RWPE2 (cell line): ENCODE data around the gene POU2F3.

ENCODE experiments used
- ATAC-seq: fragments of 200-7000 bp; cut with Tn5 transposase; 3 replicates; pipeline ENCODE4 v1.9.1; 2021; ENCODE audit warnings: low read depth
- DNase-seq: peaks from one replicate; pipeline ENCODE4 v3.0.0-alpha.2; 2020; ENCODE audit warnings: low spot score
- H3K27ac ChIP-seq: fragments of 450-650 bp; 2 replicates; pipeline ENCODE4 v1.5.1; 2017; ENCODE audit warnings: mild to moderate bottlenecking; ENCODE audit not compliant: poor library complexity, severe bottlenecking
- H3K27me3 ChIP-seq: fragments of 250-450 bp; sonication (Bioruptor Pico); 2 replicates; pipeline ENCODE4 v1.5.1; 2021; ENCODE audit warnings: mild to moderate bottlenecking, moderate library complexity; ENCODE audit not compliant: insufficient read depth, poor library complexity, severe bottlenecking
- H3K36me3 ChIP-seq: fragments of 250-450 bp; sonication (Bioruptor Pico); 2 replicates; pipeline ENCODE4 v1.5.1; 2020; ENCODE audit warnings: low read depth, mild to moderate bottlenecking, moderate library complexity
- H3K4me1 ChIP-seq: fragments of 250-450 bp; sonication (Bioruptor Pico); 2 replicates; pipeline ENCODE4 v1.5.1; 2021; ENCODE audit warnings: mild to moderate bottlenecking, moderate library complexity; ENCODE audit not compliant: insufficient read depth, poor library complexity, severe bottlenecking
- H3K4me3 ChIP-seq: fragments of 250-450 bp; sonication (Bioruptor Pico); 2 replicates; pipeline ENCODE4 v1.5.1; 2021; ENCODE audit warnings: mild to moderate bottlenecking, moderate library complexity; ENCODE audit not compliant: severe bottlenecking
- H3K9me3 ChIP-seq: fragments of 250-450 bp; sonication (Bioruptor Pico); 2 replicates; pipeline ENCODE4 v1.5.1; 2021; ENCODE audit warnings: mild to moderate bottlenecking, moderate library complexity; ENCODE audit not compliant: severe bottlenecking
- CTCF ChIP-seq: fragments of 450-650 bp; IDR thresholded peaks from one replicate; pipeline ENCODE4 v1.5.1; 2017; ENCODE audit warnings: mild to moderate bottlenecking, moderate library complexity; ENCODE audit not compliant: poor library complexity, severe bottlenecking

Gene POU2F3

GRCh38 chr11:120285256-120285655 lies 45.3 kb downstream of the POU2F3 start:
- no peaks in the 10 kb centered on the region for H3K27me3 ChIP-seq
- no peak for ATAC-seq
- no peak for TF ChIP-seq CTCF
- H3K36me3 ChIP-seq, result no peaks in the 10 kb centered on the region
- H3K27ac ChIP-seq, result no peak overlapping the region
- H3K4me1 ChIP-seq, result no peaks in the 10 kb centered on the region
- DNase-seq, result no peak
- no peak overlapping the region for H3K4me3 ChIP-seq
- H3K9me3 ChIP-seq, result no peaks in the 10 kb centered on the region

- ATAC-seq, result peak; percentile 45; the same call in 1 of the 3 replicates
Observed at GRCh38 chr11:120288021-120288420, 48.1 kb downstream of the POU2F3 start.

GRCh38 chr11:120289426-120289825 lies 49.5 kb downstream of the POU2F3 start:
- no peak for DNase-seq
- Histone ChIP-seq H3K27me3 (no peaks in the 10 kb centered on the region), H3K4me3 (no peak overlapping the region), H3K36me3 (no peaks in the 10 kb centered on the region), H3K4me1 (no peaks in the 10 kb centered on the region), H3K27ac (no peak overlapping the region), H3K9me3 (no peaks in the 10 kb centered on the region)
- no peak for TF ChIP-seq CTCF
- ATAC-seq, result no peak

More at GRCh38 chr11:120288021-120288420, 48.1 kb downstream of the POU2F3 start:
- Histone ChIP-seq H3K27me3 (no peaks in the 10 kb centered on the region), H3K4me3 (no peak overlapping the region), H3K36me3 (no peaks in the 10 kb centered on the region), H3K27ac (no peak overlapping the region), H3K9me3 (no peaks in the 10 kb centered on the region), H3K4me1 (no peaks in the 10 kb centered on the region)
- DNase-seq, result no peak
- TF ChIP-seq CTCF, result no peak

GRCh38 chr11:120290956-120291355 lies 51.0 kb downstream of the POU2F3 start:
- DNase-seq (no peak), ATAC-seq (no peak)
- Histone ChIP-seq H3K36me3 (no peaks in the 10 kb centered on the region), H3K27ac (no peak overlapping the region), H3K27me3 (no peaks in the 10 kb centered on the region), H3K9me3 (no peaks in the 10 kb centered on the region), H3K4me1 (no peaks in the 10 kb centered on the region), H3K4me3 (no peak overlapping the region)
- no peak for TF ChIP-seq CTCF

- Histone ChIP-seq H3K27me3 (no peaks in the 10 kb centered on the region), H3K27ac (no peak overlapping the region), H3K36me3 (no peaks in the 10 kb centered on the region), H3K4me3 (no peak overlapping the region), H3K4me1 (no peaks in the 10 kb centered on the region), H3K9me3 (no peaks in the 10 kb centered on the region)
- ATAC-seq, result no peak
- no peak for DNase-seq
- no peak for TF ChIP-seq CTCF
Observed at GRCh38 chr11:120293038-120293800, 53.3 kb downstream of the POU2F3 start.
